Measurements from ENCODE around the gene DNAJC27.

Gene DNAJC27

DNA sequence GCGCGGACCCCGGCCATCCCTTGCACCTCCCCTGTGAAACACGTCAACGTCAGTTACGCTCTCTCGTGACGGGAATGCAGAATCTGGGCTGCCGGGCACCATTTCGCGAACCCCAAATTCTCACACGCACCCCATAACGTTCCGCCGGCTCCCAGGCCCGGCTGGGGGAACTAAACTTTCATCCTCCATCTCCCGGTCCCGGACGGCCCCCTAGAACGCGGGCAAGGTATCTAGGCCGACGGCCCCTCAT is 544 bp downstream of the DNAJC27 start:
- H3K4me3 ChIP-seq (ENCODE audit: control insufficient read depth, low read depth, low read length) = peak overlapping the region; percentile 85
- TF ChIP-seq, protein P1, sequence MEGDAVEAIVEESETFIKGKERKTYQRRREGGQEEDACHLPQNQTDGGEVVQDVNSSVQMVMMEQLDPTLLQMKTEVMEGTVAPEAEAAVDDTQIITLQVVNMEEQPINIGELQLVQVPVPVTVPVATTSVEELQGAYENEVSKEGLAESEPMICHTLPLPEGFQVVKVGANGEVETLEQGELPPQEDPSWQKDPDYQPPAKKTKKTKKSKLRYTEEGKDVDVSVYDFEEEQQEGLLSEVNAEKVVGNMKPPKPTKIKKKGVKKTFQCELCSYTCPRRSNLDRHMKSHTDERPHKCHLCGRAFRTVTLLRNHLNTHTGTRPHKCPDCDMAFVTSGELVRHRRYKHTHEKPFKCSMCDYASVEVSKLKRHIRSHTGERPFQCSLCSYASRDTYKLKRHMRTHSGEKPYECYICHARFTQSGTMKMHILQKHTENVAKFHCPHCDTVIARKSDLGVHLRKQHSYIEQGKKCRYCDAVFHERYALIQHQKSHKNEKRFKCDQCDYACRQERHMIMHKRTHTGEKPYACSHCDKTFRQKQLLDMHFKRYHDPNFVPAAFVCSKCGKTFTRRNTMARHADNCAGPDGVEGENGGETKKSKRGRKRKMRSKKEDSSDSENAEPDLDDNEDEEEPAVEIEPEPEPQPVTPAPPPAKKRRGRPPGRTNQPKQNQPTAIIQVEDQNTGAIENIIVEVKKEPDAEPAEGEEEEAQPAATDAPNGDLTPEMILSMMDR (IDR thresholded peaks at IDR 0.05; ENCODE audit: control insufficient read depth, insufficient read depth, low read depth, low read length, missing control alignments) = no peak
- DNase-seq (ENCODE audit: low read depth) = no peak

DNA sequence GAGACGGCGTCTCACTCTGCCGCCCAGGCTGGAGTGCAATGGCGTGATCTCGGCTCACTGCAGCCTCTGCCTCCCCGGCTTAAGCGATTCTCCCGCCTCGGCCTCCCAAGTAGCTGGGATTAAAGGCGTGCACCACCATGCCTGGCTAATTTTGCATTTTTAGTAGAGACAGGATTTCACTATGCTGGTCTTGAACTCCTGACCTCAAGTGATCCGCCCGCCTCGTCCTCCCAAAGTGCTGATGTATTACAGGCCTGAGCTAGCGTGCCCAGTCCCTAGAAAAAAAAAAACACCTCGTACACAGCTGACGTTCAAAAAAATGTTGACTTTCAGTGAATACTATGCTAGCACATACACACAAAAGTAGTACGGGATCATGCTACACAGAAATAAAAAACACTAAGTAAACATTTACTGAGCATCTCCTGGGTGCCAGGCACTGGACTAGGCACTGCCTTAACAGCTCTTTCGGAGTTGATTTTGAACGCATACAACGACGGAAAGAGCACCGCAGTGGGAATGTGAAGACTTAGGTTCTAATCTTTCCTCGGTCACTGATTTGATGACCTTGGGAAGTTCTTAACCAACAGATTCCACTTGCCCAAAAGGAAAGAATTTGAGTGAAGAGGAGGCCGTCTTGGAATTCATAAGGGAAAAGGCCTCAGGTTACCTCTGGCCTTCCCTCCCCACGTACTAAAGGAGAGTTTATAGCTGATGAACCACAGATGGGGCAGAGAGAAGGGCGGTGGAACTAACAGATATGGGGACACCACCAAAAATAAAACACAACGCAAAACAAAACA is 1.1 kb downstream of the DNAJC27 start:
- peak overlapping the region; percentile 85 for H3K4me3 ChIP-seq (ENCODE audit: control insufficient read depth, low read depth, low read length)
- DNase-seq (ENCODE audit: low read depth) = no peak
- TF ChIP-seq, protein P1 (IDR thresholded peaks at IDR 0.05; ENCODE audit: control insufficient read depth, insufficient read depth, low read depth, low read length, missing control alignments) = no peak

DNA sequence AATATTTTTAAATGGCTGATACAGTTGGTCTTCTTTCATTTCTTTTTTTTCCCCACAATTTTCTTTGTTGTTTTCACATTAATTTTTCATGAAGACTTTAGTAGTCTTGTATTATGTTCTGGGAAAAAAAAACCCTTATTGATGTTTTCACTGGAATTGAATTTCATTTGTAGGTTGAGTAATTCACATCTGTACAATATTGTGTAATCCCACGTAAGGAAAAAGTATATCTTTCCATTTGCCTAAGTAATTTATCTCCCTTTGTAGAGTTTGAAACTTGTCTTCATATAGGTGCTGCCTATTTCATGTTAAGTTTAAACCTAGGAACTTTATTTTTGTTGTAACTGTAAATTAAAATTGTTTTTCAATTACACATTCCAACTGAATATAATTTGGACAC is 2.0 kb downstream of the DNAJC27 start:
- DNase-seq (ENCODE audit: low read depth) = no peak
- H3K4me3 ChIP-seq (ENCODE audit: control insufficient read depth, low read depth, low read length) = no peak overlapping the region
- TF ChIP-seq, protein P1 (IDR thresholded peaks at IDR 0.05; ENCODE audit: control insufficient read depth, insufficient read depth, low read depth, low read length, missing control alignments) = no peak

DNA sequence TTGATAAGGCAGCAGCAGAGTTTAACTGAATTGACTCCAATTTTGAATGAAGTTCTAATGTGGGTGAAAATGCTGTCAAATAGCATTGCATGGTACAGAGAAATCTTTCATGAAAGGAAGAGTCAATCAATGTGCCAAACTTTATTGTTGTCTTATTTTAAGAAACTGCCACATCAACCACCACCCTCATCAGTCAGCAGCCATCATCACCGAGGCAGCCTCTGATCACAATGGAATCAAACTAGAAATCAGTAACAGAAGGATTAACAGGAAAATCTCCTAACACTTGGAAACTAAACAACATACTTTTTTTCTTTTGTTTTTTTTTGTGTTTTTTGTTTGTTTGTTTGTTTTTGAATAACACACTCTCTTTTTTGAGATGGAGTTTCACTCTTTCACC is 9.9 kb downstream of the DNAJC27 start:
- TF ChIP-seq, protein P1 (IDR thresholded peaks at IDR 0.05; ENCODE audit: control insufficient read depth, insufficient read depth, low read depth, low read length, missing control alignments) = no peak
- DNase-seq (ENCODE audit: low read depth) = no peak
- no peak overlapping the region for H3K4me3 ChIP-seq (ENCODE audit: control insufficient read depth, low read depth, low read length)

DNA sequence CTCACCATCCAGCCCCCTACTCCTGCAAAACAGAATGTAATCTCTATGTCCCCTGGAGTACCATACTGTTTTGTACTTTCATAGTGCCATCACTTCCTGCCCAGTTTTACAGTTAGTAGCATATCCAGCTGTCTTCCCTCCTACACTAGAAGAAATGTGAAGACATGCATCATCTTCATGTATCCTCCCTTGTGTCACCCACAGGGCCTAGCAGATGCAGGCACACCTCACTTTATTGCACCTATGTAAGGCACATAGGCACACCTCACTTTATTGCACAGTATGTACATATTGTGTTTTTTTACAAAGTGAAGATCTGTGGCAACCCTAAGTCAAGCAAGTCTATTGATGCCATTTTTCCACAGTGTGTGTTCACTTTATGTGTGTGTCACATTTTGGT is 12.0 kb downstream of the DNAJC27 start:
- no peak for DNase-seq (ENCODE audit: low read depth)
- H3K4me3 ChIP-seq (ENCODE audit: control insufficient read depth, low read depth, low read length) = no peak overlapping the region
- TF ChIP-seq, protein P1 (IDR thresholded peaks at IDR 0.05; ENCODE audit: control insufficient read depth, insufficient read depth, low read depth, low read length, missing control alignments) = no peak

DNA sequence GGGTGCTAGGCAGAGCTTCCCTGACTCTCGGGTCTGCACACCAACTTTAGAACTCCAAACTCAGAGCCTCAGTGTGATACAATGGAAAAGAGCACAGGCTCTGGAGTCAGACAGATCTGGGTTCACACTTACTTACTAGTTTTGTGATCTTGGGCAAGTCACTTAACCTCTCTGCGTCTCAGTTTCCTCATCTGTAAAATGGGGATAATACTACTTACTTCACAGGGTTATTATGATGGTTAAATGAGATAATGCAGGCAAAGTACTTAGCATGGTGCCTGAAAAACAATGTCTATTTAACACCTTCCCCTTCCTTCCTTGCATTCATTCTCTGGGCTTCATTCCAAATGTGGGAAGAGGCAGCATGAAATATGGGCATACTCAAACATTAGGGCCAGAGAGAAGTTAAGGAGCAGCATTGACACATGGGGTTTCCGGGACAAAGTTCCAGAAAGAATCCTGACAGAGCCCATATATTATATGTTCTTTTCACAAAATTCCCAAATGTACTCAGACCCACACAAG is 13.3 kb downstream of the DNAJC27 start:
- no peak overlapping the region for H3K4me3 ChIP-seq (ENCODE audit: control insufficient read depth, low read depth, low read length)
- no peak for DNase-seq (ENCODE audit: low read depth)
- TF ChIP-seq, protein P1 (IDR thresholded peaks at IDR 0.05; ENCODE audit: control insufficient read depth, insufficient read depth, low read depth, low read length, missing control alignments) = no peak

Data from AG09309 (cell line).